GM18505 (cell line): ENCODE data around the gene THSD7B.
"Not testable (repeated sequence)": the region's sequence is repeated elsewhere in the genome, so short reads cannot be mapped to it uniquely, and the experiment has no call there.

Experiments
- ATAC-seq: cut with Tn5 transposase; IDR thresholded peaks from one replicate; pipeline ENCODE4 v1.9.1; 2021; ENCODE audit not compliant: unreplicated experiment
- POLR2A ChIP-seq: IDR thresholded peaks from 4 replicates; pipeline ENCODE4 v1.6.1; 2011; ENCODE audit warnings: borderline replicate concordance; ENCODE audit not compliant: insufficient read depth, insufficient read length; ENCODE audit errors: extremely low read depth

The THSD7B gene

DNA sequence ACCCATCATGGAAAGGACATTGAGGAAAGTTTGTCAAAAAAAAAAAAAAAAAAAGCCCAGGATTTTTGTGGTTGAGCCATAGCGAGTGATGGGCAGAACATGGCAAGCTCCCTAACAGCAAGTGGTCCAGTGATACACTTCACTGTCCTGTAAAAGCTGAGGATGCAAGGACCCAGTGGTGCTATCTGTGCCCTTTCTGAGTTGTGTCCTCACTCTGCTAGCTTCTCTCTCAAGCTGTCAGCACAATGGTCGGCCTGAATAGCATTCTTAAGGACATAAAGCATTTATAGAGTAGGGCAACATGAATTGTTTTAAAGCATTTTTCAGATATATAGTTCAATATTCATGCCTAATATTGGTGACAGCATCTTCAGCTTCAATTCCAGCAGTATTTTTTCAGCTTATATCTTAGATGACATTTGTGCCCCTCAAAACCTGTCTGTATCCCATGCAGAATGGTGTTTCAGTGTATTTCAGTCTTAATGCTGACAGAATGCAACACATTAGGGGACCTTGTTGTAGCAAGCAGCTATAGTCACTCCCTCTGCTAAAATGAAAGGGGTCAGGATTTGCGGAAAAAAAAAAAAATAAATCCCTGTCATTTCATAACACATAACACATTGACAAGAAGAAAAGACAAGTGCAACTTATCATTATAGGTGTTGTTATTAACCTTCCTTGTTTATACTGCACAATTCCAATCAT lies 496.7 kb downstream of the THSD7B start:
- ATAC-seq = no peak
- TF ChIP-seq POLR2A = no peak

DNA sequence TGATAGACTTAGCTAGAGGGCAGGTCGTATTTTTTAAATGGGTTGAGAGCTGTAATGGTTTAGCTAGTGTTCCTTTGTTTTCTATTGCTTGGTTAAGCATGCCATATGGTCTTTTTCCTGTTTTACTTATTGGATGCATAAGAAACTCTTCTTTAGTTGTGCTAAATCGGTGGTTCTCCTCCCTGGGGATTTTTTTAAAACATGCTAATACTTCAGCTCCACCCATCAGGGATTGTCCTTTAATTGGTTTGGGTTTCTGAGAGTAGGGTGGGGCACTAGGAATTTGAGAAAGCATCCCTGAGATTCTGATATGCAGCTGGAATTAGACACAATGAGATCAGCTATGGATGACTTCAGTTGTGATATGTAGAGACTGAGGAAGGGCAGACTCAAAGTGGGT lies 497.2 kb downstream of the THSD7B start:
- no peak for TF ChIP-seq POLR2A
- no peak for ATAC-seq

DNA sequence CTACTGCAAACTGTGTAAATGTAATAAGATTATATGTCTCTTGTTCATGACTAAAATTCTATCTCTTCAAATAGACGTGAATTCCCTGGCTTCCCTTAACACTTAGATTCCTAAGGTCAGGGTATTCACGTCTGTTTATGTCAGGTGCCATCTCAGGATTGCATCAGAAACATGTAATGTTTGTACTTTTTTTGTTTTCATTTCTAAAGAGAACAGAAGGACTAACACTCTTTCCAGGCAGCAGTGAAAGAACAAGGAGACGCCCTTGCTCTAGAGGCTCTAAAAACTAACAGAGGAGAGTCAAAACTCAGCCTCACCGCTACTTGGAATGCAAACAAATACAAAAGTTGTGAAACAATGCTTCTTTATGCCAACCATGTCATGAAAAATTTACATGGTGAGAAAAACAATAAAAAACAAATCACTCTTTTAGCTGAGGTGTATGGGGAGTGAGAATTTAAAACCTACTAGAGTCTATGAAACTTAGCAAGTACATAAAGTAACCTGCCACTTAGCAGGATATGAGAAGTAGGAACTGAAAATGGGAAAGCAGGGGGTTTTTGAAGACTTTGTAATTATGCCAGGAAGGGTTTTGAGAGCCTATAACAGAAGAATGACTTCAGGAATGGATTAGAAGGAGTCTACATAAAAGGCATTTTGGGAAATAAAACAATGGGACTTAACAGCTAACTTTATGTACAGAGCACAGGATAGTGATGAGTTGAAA lies 522.7 kb downstream of the THSD7B start:
- TF ChIP-seq POLR2A = no peak
- ATAC-seq = no peak

DNA sequence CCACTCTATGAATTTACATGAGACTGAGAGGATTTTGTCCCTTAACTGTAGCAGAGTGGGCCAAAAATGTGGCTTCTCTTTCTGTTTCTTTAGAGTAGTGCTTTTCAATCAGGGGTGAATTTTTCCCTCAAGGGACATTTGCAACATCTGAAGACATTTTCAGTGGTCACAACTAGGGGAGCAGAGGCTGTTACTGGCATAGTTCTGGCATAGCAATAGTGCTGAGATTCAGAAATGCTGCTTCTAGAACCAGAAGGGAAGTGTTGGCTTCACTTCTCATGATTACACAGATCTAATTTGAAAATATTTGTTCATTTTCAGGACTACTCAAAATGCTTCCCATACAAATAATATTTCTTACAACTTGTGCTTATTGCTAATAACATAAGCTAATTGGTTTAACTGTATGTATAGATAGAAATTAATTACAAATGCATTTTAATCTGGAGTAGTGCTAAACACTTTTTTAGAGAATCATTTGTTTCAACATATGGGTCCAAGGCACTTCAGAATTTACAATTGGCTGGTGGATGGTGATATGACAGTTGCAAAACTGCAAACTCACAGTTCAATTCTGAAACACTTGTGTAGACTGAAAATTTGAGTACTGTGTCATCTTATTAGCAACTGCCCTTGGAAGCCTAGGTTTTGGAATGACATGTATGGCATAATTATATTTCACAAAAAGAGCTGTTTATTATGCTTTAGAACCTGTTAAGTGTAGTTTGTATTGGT lies 526.7 kb downstream of the THSD7B start:
- no peak for ATAC-seq
- no peak for TF ChIP-seq POLR2A

DNA sequence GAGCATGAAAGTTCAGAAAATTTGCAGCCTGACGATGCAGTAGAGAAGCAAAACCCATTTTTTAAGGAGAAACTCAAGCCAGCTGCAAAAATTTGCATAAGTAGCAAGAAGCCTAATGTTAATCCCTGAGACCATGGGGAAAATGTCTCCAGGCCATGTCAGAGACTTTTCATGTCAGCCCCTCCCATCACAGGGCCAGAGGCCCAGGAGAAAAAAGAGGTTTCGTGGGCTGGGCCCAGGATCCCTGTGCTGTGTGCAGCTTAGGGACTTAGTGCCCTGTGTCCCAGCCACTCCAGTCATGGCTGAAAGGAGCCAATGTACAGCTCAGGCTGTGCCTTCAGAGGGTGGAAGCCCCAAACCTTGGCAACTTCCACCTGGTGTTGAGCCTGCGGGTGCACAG lies 533.0 kb downstream of the THSD7B start:
- no peak for TF ChIP-seq POLR2A
- no peak for ATAC-seq

DNA sequence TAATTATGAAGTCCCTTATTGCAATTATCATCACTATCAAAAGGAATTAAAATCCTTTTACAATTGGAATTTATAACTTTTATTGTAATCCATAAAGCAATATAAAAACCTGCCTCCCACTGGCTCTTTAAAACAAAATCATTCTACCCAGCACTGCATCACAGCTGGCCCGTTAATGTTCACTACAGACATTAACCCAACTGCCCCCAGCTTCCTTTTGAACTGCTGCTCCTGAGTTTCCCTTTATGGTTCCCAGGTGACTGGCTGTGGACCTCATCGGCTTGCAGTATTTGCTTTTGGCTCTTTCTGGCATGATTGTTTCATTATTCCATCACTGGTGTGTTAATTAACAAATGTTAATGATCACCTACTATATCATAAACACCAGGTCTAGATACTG lies 535.6 kb downstream of the THSD7B start:
- ATAC-seq = no peak

DNA sequence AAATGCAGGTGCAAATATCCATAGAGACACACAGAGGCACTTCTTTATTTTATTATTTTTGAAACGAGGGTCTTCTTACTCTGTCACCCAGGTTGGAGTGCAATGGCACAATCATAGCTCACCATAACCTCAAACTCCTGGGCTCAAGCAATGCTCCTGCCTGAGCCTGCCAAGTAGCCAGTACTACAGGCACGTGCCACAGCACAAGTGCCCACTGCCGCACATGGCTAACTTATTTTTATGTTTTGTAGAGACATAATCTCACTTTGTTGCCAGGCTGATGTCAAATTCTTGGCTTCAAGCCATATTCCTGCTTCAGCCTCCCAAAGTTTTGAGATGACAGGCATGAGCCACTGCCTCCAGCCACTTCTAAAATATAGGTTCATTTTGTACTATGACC lies 537.6 kb downstream of the THSD7B start:
- TF ChIP-seq POLR2A = no peak
- ATAC-seq = no peak

More for the DNA sequence above, 535.6 kb downstream of the THSD7B start:
- no peak for TF ChIP-seq POLR2A

DNA sequence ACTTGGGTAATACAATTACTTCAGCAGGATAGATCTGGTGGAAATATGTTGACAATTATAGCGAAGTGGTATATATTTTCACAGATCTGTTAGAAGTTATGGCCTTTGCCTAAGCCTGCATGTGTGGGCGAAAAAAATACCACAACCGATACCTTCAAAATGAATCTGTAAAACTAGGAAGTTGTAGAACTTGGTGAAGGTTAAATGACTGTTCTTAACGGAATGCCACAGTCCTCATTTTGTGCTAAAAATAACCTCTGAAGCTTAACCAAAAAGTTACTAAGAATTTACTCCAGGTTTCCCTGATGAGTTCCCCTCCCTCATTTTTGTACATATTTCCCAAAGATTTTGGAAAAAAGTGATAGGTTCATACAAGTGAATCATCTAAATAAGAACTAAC lies 550.7 kb downstream of the THSD7B start:
- no peak for ATAC-seq
- no peak for TF ChIP-seq POLR2A

DNA sequence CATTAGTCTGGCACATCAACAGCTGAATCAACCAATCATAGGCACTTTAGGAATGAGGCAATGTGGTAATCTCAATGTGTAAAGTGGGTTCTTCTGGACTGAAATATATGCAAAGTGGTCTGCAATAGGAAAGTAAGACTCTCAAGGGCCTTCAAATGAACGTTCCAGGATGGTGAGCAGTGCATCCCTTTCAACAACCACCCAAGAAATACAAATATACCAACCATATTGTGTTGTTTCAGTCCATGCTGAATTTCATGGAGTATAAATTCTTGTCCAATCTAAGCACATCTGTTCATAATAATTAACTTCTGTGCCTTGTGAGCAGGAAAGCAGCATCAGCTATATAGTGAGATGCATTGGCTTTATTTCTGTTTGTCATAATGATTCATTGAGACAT lies 556.2 kb downstream of the THSD7B start:
- no peak for TF ChIP-seq POLR2A
- ATAC-seq = no peak

DNA sequence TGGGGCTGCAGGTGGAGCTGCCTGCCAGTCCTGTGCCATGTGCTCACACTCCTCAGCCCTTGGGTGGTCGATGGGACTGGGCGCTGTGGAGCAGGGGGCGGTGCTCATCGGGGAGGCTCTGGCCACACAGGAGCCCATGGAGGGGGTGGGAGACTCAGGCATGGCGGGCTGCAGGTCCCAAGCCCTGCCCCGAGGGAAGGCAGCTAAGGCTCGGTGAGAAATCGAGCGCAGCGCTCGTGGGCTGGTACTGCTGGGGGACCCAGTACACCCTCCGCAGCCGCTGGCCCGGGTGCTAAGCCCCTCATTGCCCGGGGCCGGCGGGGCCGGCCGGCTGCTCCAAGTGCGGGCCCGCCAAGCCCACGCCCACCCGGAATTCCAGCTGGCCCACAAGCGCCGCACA lies 566.2 kb downstream of the THSD7B start:
- ATAC-seq = not testable (repeated sequence)

DNA sequence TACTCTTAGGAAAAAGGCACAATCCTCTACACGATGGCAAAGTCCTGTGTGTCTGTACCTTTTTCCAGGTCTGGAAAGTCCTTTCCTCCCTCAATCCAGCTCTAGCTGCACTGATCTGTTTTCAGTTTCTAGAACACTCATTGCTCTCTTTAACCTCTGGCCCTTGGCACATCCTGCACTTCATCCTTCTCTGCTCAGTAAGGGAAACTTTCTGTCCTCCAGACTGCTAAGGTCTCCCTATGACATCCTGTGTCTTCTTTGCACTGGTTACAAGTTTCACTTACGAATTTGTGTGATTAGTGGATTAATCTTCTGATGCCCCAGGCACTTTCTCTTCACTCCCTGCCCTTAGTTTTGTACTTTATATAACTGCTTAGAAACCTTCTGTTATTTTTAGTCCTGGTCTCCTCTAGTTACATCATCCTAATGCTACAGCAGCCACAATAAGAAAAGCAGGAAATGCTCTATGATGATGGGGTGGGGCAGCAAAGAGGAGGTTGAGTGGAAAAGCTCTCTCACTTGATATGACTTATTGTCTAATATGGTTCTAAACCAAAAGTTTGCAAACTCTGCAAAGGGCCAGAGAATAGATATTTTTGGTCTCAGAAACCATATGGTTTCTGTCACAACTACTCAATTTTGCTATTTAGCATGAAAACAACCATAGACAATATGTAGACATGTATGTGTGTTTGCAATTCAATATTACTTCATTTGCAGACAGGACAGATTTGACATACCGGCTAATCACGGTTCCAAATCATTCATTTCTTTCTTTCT lies 568.2 kb downstream of the THSD7B start:
- TF ChIP-seq POLR2A = no peak
- ATAC-seq = no peak

DNA sequence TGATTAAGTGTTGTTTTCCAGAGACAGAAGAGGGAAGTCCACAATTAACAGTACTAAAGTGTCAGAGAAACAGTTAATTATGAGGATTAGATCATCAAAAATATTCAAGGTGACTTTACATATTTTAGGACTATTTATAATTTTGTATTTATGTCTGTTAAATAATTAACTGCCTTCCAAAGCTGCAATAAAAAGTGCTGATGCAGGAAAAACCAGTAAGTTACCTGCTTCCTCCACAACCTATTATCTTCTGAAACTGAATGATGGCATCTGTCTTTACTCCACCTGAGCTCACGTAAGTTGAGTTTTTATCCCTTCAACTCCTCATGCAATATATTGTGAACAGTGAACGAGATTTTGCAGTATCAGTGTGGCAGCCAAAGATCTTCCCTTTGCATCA lies 570.7 kb downstream of the THSD7B start:
- ATAC-seq = no peak
- no peak for TF ChIP-seq POLR2A

DNA sequence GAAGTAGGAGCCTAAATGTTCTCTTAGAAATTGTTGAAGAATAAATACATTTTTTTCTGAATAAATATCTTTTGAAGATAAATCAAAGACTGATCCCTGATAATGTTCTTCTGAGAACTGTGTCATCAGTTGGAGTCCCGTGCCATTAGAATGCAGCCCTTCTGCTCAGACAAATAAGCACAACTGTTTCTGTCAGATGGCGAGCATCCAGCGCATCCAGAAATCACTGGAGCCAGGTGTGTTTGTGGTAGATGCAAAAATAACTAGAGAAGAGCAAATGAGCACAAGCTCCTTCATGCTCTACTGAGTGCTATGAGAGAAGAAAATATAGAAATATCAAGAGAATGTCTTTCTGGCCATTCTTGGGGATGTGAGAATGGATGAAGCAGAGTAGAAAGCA lies 573.7 kb downstream of the THSD7B start:
- no peak for TF ChIP-seq POLR2A
- ATAC-seq = no peak
